Left ventricle myocardium inferior (tissue), 1 donor: ENCODE results near the gene EHBP1L1. TPM values are rescaled to one million over a fixed set of nuclear protein-coding genes. Genes with fewer than 3 reads are reported as not detected.

Source experiments
- DNase-seq: peaks from one replicate; pipeline ENCODE4 v3.0.0-alpha.2; 2020
- H3K27ac ChIP-seq: fragments of 200-600 bp; replicated peaks from 2 replicates; pipeline ENCODE4 v1.8.0; 2021
- H3K27me3 ChIP-seq: fragments of 200-600 bp; 2 replicates; pipeline ENCODE4 v1.8.0; 2021; ENCODE audit warnings: low read depth
- H3K36me3 ChIP-seq: fragments of 200-600 bp; 2 replicates; pipeline ENCODE4 v1.8.0; 2021
- H3K4me1 ChIP-seq: fragments of 200-600 bp; 2 replicates; pipeline ENCODE4 v1.8.0; 2021
- H3K4me3 ChIP-seq: fragments of 200-600 bp; 2 replicates; pipeline ENCODE4 v1.8.0; 2021; ENCODE audit warnings: mild to moderate bottlenecking, moderate library complexity
- H3K9me3 ChIP-seq: fragments of 200-600 bp; replicated peaks from 2 replicates; pipeline ENCODE4 v1.8.0; 2021
- intact Hi-C: fragments of 100-400 bp; cut with micrococcal nuclease; formaldehyde crosslinking; loops from one replicate; pipeline ENCODE4 v1.11.0; 2022
- total RNA-seq: library from RNA; stranded (reverse); fragmentation: NEBNext Ultra II Directional; extraction: Animal tissue kit (Norgen Biotek cat#: 25700); gene quantifications from one replicate; pipeline ENCODE4 v1.2.1, GENCODE V29; 2021
- TF ChIP-seq, protein P1 (sequence below): fragments of 200-600 bp; IDR thresholded peaks from 2 replicates; pipeline ENCODE4 v1.8.0; 2021; ENCODE audit warnings: antibody characterized with exemption, mild to moderate bottlenecking, borderline replicate concordance
- donor health status: DM: no; HTN: yes; CAD: no; lungs with severe emphysema.

The EHBP1L1 gene
- total RNA-seq, 1 donor from 2014 or later = 69.5 TPM

DNA sequence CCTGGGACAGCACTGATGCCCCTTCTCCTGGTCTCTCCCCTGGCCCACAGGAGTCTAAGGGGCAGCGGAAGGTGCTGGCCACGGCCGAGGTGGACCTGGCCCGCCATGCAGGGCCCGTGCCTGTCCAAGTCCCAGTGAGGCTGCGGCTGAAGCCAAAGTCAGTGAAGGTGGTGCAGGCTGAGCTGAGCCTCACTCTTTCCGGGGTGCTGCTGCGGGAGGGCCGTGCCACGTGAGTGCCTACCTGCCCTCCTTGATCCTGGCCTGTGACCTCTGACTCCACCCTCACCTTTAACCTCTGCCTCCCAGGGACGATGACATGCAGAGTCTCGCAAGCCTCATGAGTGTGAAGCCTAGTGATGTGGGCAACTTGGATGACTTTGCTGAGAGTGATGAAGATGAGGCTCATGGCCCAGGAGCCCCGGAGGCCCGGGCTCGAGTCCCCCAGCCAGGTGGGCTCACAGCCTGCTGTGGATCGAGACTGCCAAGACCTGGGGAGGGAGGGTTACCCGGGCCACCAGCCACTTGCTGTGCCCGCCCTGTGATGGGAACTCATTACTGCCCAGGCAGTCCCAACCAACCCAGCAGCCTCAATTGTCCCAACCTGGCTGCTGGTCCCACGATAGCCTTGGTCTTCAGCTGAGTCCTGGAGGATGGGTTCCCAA, 4.3 kb downstream of the EHBP1L1 start:
- TF ChIP-seq, protein P1, sequence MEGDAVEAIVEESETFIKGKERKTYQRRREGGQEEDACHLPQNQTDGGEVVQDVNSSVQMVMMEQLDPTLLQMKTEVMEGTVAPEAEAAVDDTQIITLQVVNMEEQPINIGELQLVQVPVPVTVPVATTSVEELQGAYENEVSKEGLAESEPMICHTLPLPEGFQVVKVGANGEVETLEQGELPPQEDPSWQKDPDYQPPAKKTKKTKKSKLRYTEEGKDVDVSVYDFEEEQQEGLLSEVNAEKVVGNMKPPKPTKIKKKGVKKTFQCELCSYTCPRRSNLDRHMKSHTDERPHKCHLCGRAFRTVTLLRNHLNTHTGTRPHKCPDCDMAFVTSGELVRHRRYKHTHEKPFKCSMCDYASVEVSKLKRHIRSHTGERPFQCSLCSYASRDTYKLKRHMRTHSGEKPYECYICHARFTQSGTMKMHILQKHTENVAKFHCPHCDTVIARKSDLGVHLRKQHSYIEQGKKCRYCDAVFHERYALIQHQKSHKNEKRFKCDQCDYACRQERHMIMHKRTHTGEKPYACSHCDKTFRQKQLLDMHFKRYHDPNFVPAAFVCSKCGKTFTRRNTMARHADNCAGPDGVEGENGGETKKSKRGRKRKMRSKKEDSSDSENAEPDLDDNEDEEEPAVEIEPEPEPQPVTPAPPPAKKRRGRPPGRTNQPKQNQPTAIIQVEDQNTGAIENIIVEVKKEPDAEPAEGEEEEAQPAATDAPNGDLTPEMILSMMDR = no peak
- no peak for DNase-seq
- no peak overlapping the region for H3K4me3 ChIP-seq
- no peak overlapping the region for H3K27ac ChIP-seq
- H3K36me3 ChIP-seq = peaks cover 48% of the 10 kb centered on the region
- peaks cover 40% of the 10 kb centered on the region for H3K4me1 ChIP-seq
- H3K9me3 ChIP-seq = no peaks in the 10 kb centered on the region
- intact Hi-C loops = no loop called here
- H3K27me3 ChIP-seq = peaks cover 11% of the 10 kb centered on the region

DNA sequence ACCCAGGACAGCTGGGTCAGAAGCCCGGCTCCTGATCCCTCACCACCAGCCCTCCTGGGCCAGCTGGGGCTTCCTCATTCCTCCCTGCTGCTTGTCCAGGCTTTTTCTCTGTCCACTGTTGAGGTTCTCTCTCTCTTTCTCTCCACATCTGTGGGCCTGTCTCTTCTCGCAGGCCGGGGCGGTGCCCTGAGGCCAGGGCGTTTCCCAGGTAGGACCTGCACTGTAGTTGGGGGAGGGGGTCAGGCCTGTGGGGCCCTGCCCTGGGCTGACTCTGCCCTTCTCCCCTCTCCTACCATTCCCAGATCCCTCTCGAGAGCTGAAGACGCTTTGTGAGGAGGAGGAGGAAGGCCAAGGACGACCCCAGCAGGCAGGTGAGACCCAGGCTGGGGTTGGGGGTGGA, 4.9 kb downstream of the EHBP1L1 start:
- TF ChIP-seq, protein P1 = no peak
- Histone ChIP-seq H3K36me3 (peaks cover 48% of the 10 kb centered on the region), H3K27ac (no peak overlapping the region), H3K4me1 (peaks cover 39% of the 10 kb centered on the region), H3K9me3 (no peaks in the 10 kb centered on the region), H3K27me3 (peaks cover 13% of the 10 kb centered on the region), H3K4me3 (no peak overlapping the region)
- no peak for DNase-seq
- intact Hi-C loops = no loop called here

DNA sequence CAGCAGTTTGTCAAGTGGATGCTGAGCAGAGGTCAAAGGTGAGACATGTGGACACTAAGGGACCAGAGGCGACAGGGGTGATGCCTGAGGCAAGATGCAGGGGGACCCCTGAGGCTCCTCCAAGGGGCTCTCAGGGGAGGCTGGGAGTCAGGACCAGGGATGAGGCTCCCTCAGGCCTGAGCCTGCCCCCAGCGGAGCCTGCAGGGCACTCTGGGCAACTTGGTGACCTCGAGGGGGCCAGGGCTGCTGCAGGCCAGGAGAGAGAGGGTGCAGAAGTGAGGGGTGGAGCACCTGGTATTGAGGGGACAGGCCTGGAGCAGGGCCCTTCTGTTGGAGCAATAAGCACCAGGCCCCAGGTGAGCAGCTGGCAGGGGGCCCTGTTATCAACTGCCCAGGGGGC, 6.1 kb downstream of the EHBP1L1 start:
- H3K36me3 ChIP-seq = peaks cover 48% of the 10 kb centered on the region
- H3K4me3 ChIP-seq = no peak overlapping the region
- peaks cover 41% of the 10 kb centered on the region for H3K4me1 ChIP-seq
- peaks cover 13% of the 10 kb centered on the region for H3K27me3 ChIP-seq
- H3K27ac ChIP-seq = no peak overlapping the region
- intact Hi-C loops = no loop called here
- DNase-seq = no peak
- H3K9me3 ChIP-seq = no peaks in the 10 kb centered on the region
- TF ChIP-seq, protein P1 = no peak

DNA sequence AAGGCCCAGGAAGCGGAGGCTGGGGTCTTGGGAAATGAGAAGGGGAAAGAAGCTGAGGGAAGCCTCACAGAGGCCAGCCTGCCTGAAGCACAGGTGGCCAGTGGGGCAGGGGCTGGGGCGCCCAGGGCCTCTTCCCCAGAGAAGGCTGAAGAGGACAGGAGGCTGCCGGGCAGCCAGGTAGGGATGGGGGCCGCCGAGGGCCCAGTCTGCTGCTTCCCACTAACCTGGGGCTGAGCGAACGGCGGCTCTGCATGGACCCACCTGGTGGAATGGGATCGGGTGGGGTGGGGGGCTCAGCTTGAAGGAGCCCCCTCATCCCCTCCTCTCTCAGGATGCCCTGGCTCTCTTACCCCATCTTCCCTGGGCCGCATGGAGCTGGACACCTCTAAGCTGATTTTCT, 7.7 kb downstream of the EHBP1L1 start:
- H3K27me3 ChIP-seq = peaks cover 13% of the 10 kb centered on the region
- no peak for DNase-seq
- H3K27ac ChIP-seq = no peak overlapping the region
- no peaks in the 10 kb centered on the region for H3K9me3 ChIP-seq
- TF ChIP-seq, protein P1 = no peak
- H3K4me1 ChIP-seq = peaks cover 41% of the 10 kb centered on the region
- H3K4me3 ChIP-seq = no peak overlapping the region
- H3K36me3 ChIP-seq = peaks cover 48% of the 10 kb centered on the region
- intact Hi-C loops = no loop called here

DNA sequence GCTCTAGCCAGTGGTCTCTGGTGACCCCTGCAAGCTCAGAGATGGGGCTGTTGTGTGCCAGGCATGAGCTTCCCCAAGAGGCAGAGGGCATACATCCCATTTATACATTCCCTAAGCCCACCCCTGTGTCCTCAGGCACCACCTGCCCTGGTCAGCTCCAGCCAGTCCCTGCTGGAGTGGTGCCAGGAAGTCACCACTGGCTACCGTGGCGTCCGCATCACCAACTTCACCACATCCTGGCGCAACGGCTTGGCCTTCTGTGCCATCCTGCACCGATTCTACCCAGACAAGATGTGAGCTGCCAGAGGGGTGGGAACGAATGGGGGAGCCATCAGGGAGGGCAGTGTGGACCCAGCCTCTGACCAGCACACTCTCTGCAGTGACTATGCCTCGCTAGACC, 8.3 kb downstream of the EHBP1L1 start:
- Histone ChIP-seq H3K4me1 (peaks cover 43% of the 10 kb centered on the region), H3K4me3 (no peak overlapping the region), H3K9me3 (no peaks in the 10 kb centered on the region), H3K36me3 (peaks cover 48% of the 10 kb centered on the region), H3K27ac (no peak overlapping the region), H3K27me3 (peaks cover 13% of the 10 kb centered on the region)
- intact Hi-C loops = no loop called here
- TF ChIP-seq, protein P1 = no peak
- no peak for DNase-seq
